Caki2 (cell line): ENCODE results near the gene FNDC3B. TPM values are rescaled to one million over a fixed set of nuclear protein-coding genes. Genes with fewer than 3 reads are reported as not detected.
A peak's percentile ranks its signal among the peaks of the same experiment; 100 is the strongest.

Experiments
- DNase-seq: peaks from one replicate; pipeline ENCODE4 v3.0.0-alpha.2; 2015; ENCODE audit warnings: low read depth
- in situ Hi-C: cut with HindIII; loops from 2 replicates; pipeline ENCODE4 v1.10.0; 2016; ENCODE audit warnings: low sequenced_read_pairs, low pct_unique_long_range_greater_than_20kb, mixed read lengths
- total RNA-seq: library from RNA; depleted of rRNA; stranded (reverse); fragments of >200 nt; shearing (Covaris generic); gene quantifications from 2 replicates; pipeline ENCODE4 v1.2.3, GENCODE V29; 2014; ENCODE audit warnings: low replicate concordance

The FNDC3B gene
- total RNA-seq, 1 experiment from 2014 or later = 77.7 TPM

- DNase-seq = no peak
- in situ Hi-C loops = no loop called here
Measured at GRCh38 chr3:172100482-172100881, 61.1 kb downstream of the FNDC3B start.

- DNase-seq = no peak
- in situ Hi-C loops = no loop called here
Measured at GRCh38 chr3:172101107-172101506, 61.7 kb downstream of the FNDC3B start.

GRCh38 chr3:172102123-172102882 is 62.9 kb downstream of the FNDC3B start:
- in situ Hi-C loops = no loop called here
- DNase-seq = no peak

- in situ Hi-C loops = no loop called here
- no peak for DNase-seq
Measured at GRCh38 chr3:172102883-172103310, 63.5 kb downstream of the FNDC3B start.

GRCh38 chr3:172103724-172104123 is 64.3 kb downstream of the FNDC3B start:
- peak; percentile 49 for DNase-seq
- in situ Hi-C loops = no loop called here

- DNase-seq = peak; percentile 92
- in situ Hi-C loops = no loop called here
Measured at GRCh38 chr3:172104471-172105072, 65.2 kb downstream of the FNDC3B start.

- in situ Hi-C loops = no loop called here
Measured at GRCh38 chr3:172106037-172106954, 66.9 kb downstream of the FNDC3B start.

GRCh38 chr3:172106989-172107388 is 67.6 kb downstream of the FNDC3B start:
- in situ Hi-C loops = no loop called here
- no peak for DNase-seq

More at GRCh38 chr3:172106037-172106954, 66.9 kb downstream of the FNDC3B start:
- DNase-seq = no peak

- in situ Hi-C loops = no loop called here
- DNase-seq = no peak
Measured at GRCh38 chr3:172107403-172107802, 68.0 kb downstream of the FNDC3B start.

- in situ Hi-C loops = no loop called here
- DNase-seq = no peak
Measured at GRCh38 chr3:172110127-172110779, 70.9 kb downstream of the FNDC3B start.

GRCh38 chr3:172111163-172111562 is 71.8 kb downstream of the FNDC3B start:
- no peak for DNase-seq
- in situ Hi-C loops = no loop called here

- no peak for DNase-seq
- in situ Hi-C loops = no loop called here
Measured at GRCh38 chr3:172112078-172112733, 72.8 kb downstream of the FNDC3B start.

GRCh38 chr3:172112734-172113120 is 73.3 kb downstream of the FNDC3B start:
- in situ Hi-C loops = no loop called here
- DNase-seq = no peak

- no peak for DNase-seq
- in situ Hi-C loops = no loop called here
Measured at GRCh38 chr3:172113710-172114109, 74.3 kb downstream of the FNDC3B start.

- DNase-seq = no peak
- in situ Hi-C loops = no loop called here
Measured at GRCh38 chr3:172115059-172115458, 75.7 kb downstream of the FNDC3B start.

GRCh38 chr3:172115787-172116186 is 76.4 kb downstream of the FNDC3B start:
- DNase-seq = no peak
- in situ Hi-C loops = no loop called here

GRCh38 chr3:172118019-172118418 is 78.6 kb downstream of the FNDC3B start:
- in situ Hi-C loops = no loop called here
- DNase-seq = no peak
